Measurements from ENCODE around the gene COL9A1.
"Not testable (repeated sequence)": the region's sequence is repeated elsewhere in the genome, so short reads cannot be mapped to it uniquely, and the experiment has no call there.

The COL9A1 gene

GRCh38 chr6:70303034-70303525, at the start of gene COL9A1:
TSS of gene COL9A1 (minus strand) at chr6:70303084. CDS start at chr6:70302924, 160 bp downstream.
- no peak for DNase-seq

DNA sequence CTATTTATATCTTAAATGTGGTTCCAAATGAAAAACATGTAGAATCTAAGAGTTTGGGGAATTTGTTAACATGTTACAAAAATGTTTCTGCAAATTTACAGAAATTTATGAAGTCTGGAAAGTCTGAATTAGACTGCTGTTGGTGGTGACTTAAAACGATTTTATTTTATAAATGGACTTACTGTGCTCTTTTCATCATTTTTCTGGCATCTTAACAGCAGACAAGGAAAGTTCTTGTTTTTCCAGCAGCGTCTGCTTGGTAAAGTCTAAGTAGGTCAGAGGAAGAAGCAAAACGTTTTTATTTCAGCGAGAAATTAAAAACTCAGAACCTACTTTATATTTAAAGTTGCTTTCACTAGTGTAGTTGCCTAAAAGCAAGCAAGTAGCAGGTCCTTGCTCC, 48.6 kb upstream of the COL9A1 start:
- DNase-seq = no peak

- DNase-seq = no peak
Observed at GRCh38 chr6:70345619-70346018, 42.7 kb upstream of the COL9A1 start.

- no peak for DNase-seq
Observed at GRCh38 chr6:70343313-70343712, 40.4 kb upstream of the COL9A1 start.

GRCh38 chr6:70339810-70340209, 36.9 kb upstream of the COL9A1 start:
- not testable (repeated sequence) for DNase-seq

- DNase-seq = no peak
Observed at GRCh38 chr6:70338775-70339174, 35.9 kb upstream of the COL9A1 start.

DNA sequence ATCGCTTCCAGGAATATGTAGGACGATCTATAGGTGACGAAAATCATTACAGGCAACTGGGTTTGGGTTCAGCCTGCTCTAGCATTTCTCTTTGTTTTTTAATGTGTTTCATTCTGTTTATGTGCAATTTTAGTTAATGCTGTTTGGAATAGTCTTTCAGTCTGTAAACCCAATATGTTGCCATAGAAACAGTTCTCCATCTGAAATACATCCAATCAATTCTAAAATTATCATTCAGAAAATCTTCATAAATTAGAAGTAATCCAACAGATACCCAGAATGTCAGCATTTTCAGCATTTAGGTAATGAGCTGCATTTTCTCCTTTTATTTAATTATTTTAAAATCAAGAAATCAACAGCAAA, 34.8 kb upstream of the COL9A1 start:
- DNase-seq = no peak

GRCh38 chr6:70336996-70337742, 34.3 kb upstream of the COL9A1 start:
- no peak for DNase-seq

DNA sequence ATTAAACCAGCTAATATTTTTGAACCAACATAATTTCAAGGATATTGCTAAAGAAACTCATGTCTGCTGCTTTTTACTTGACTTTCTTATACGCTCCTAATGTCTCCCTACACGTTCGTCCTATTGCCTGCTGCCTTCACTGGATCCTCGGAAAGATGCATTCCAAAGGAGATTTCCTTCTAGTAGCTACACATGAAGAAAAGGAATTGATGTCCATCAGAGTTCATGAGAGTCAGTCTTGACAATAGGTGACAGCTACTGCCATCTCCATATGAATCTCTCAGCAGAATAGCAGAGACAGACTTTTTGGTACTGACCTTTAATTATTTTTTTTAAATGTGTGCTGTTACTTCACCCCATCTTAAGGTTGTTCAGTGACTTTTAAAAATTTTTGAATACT, 24.2 kb upstream of the COL9A1 start:
- no peak for DNase-seq

DNA sequence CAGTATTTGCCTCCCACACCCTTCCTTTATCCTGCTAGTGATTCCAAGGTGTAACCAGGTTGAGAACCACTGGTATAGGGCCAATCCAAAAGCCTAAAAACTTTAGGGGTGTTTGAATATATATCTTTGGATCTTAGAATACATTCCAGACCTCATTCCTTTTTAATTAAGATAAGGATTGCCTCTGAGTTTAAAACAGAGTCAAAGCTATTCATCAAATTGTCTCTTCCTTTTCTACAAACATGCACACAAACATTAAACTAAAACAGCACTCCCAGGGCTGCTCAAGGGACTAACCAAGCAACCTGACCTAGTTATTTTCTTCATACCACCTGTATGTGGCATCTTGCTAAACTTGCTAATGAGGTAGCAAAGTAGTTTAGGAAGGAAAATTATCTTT, 22.1 kb upstream of the COL9A1 start:
- no peak for DNase-seq

- DNase-seq = not testable (repeated sequence)
Observed at GRCh38 chr6:70317799-70318198, 14.9 kb upstream of the COL9A1 start.

- no peak for DNase-seq
Observed at GRCh38 chr6:70315079-70315751, 12.3 kb upstream of the COL9A1 start.

DNA sequence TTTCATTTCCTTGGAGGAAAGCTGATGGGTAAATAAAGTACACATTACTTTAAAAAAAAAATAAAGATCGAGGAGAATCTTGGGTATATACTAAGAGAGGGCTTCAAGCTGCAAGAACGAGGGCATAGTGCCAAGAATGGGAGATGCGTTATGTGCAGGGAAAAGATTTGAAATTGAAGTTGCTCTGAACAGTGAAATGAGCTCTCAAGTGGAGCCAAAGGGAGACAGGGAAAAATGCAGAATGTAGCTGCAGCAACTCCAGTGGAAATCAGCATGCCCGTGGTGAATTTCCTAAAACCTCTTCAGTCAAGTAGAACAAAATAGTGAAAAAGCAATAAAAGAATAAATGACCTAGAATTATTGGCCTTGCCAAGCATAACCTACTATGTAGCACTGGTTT, 11.4 kb upstream of the COL9A1 start:
- peak; percentile 40 for DNase-seq

DNA sequence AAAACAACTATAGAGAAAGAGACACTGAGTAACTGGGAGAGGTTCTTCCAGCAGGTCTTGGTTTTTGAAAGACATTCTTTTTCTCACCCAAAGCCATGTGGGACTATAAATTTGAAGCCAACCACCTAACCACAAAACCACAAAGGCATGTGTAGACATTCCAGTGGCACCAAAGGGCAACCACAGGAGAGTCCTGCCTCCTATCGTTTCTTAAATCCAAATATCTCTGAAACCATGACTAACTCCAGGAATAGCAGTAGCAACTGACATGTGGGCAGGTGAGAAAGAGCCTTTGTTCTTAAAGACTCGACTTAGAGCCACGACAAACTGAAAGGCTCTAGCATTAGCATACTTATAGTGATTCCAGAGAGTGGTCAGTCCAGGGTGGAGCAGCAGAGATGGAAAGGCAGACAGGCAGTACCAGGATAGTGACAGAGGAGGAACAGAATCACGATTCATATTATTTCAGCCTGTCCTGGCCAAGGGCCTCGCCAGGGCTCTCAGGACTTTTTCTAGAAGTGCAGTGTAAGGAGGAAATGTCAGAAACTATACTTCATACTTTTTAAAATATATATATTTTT, 9.4 kb upstream of the COL9A1 start:
- DNase-seq = no peak

- peak; percentile 3 for DNase-seq
Observed at GRCh38 chr6:70310063-70310694, 7.3 kb upstream of the COL9A1 start.

DNA sequence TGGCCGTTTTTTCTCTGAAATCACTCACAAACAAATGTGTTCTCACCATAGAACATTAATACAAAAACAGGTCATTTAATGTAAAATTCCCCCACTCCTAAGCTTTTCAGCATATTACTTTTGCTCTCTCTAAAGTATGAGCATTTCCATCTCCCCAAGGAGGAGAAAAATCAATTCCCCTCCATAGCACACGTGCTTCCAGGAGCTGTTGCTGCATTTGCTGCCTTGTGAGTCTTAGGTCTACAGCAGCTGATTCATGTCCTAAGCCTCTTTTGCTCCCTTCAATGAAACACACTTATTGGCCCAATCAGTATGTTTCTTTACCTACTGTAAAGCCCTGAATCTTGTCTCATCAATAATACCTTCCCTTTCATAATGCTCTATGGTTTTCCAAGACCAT, 6.4 kb upstream of the COL9A1 start:
- no peak for DNase-seq

- not testable (repeated sequence) for DNase-seq
Observed at GRCh38 chr6:70308142-70308541, 5.3 kb upstream of the COL9A1 start.

GRCh38 chr6:70307008-70307407, 4.1 kb upstream of the COL9A1 start:
- DNase-seq = no peak

DNA sequence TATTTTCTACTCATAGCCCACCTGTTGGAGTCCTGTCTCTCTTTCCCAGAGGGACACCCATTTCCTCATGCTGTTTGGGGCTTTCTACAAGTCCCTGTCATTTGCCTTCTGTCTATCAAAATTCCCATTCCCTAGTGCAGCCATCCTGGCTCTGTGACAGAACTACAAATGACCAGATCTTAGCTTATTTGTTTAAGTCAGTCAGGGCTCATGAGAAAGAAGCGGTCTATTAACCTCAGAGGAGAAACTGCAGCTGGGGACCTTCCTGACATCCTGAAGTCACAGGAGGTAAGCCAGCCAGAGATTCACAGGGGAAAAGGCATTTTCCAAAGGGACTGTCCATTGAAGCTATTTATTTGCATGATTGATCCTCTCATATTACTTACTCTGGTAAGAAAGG, 1.7 kb upstream of the COL9A1 start:
- DNase-seq = no peak

GRCh38 chr6:70299456-70299855, 3.4 kb downstream of the COL9A1 start:
- no peak for DNase-seq

DNA sequence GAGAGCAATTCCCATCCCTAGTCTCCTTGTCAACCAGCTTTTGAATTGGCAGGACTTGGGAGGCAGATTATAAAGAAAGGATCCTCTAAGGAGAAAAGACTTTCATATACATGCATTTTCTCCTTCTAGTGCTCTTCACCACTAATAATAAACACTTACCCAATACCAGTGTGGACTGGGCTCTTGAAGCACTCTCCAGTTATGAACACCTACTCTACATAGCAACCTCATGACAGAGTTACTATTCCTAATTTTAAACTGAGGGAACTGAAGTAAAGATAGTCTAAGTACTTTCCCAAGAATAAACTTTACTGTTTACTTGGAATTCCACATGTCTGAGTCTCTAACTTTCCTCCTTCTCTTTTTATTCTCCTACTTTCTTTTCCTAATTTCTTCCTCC, 4.8 kb downstream of the COL9A1 start:
- no peak for DNase-seq

- no peak for DNase-seq
Observed at GRCh38 chr6:70292193-70292592, 10.7 kb downstream of the COL9A1 start.

GRCh38 chr6:70289299-70289698, 13.6 kb downstream of the COL9A1 start:
- no peak for DNase-seq

- no peak for DNase-seq
Observed at GRCh38 chr6:70286905-70287304, 16.0 kb downstream of the COL9A1 start.

Measured in NCI-H2227 treated with DMSO at 0.1 percent for 48 hours (cell line).